BJ (cell line): ENCODE data around the gene MPZL3. TPM values are rescaled to one million over a fixed set of nuclear protein-coding genes. Genes with fewer than 3 reads are reported as not detected.

ENCODE experiments used
- CTCF ChIA-PET: fragments of 350-600 bp; formaldehyde crosslinking; extraction: SDS; loops from one replicate; lab custom pipeline; 2021; ENCODE audit warnings: antibody characterized with exemption, inconsistent platforms; lab: Yijun Ruan, JAX
- POLR2A ChIA-PET: fragments of 300-600 bp; sonication (Branson Sonifier 250); formaldehyde crosslinking; extraction: SDS; loops from one replicate; lab custom pipeline; 2021; ENCODE audit warnings: antibody characterized with exemption; lab: Charles Lee
- DNase-seq: peaks from one replicate; pipeline ENCODE4 v3.0.0-alpha.2; 2011; ENCODE audit warnings: low read depth
- H3K27me3 ChIP-seq: 2 replicates; pipeline ENCODE4 v1.6.0; 2011; ENCODE audit warnings: low read length; ENCODE audit not compliant: control insufficient read depth, insufficient read depth
- H3K36me3 ChIP-seq: 2 replicates; pipeline ENCODE4 v1.5.1; 2011; ENCODE audit warnings: low read length; ENCODE audit not compliant: control insufficient read depth, insufficient read depth
- H3K4me3 ChIP-seq: 2 replicates; pipeline ENCODE4 v1.5.1; 2011; ENCODE audit warnings: low read depth, mild to moderate bottlenecking, control low read depth, low read length
- CTCF ChIP-seq: IDR thresholded peaks from 2 replicates; pipeline ENCODE4 v1.5.1; 2011; ENCODE audit warnings: low read depth, mild to moderate bottlenecking, control low read depth, inconsistent platforms, low read length, moderate library complexity; ENCODE audit not compliant: insufficient read depth
- polyA minus RNA-seq: library from RNA; depleted of rRNA, polyadenylated mRNA; stranded (reverse); fragments of >200 nt; gene quantifications from 2 replicates; pipeline ENCODE4 v1.2.3, GENCODE V29; 2011; rRNA and poly(A)+ RNA removed
- polyA plus RNA-seq: library from polyadenylated mRNA; depleted of rRNA; stranded (reverse); fragments of >200 nt; gene quantifications from 2 replicates; pipeline ENCODE4 v1.2.3, GENCODE V29; 2011; rRNA removed

Gene MPZL3
- 0.39 and 0.53 TPM in 2 replicates for polyA plus RNA-seq
- 0.28 and 1.2 TPM in 2 replicates for polyA minus RNA-seq

GRCh38 chr11:118251858-118252652 lies at the start of gene MPZL3:
Gene MPZL3 (minus strand): TSS chr11:118252365. CDS start chr11:118252294, 71 bp downstream.
- H3K4me3 ChIP-seq: peak within 1 kb of the TSS; percentile 80
- POLR2A ChIA-PET: no interaction called here
- no peaks in the 10 kb centered on the region for H3K36me3 ChIP-seq
- DNase-seq: no peak
- H3K27me3 ChIP-seq: peaks cover 2% of the 10 kb centered on the region
- TF ChIP-seq CTCF: no peak
- CTCF ChIA-PET: interaction anchor here (1.2 kb wide), 1 partner anchor 13 kb away, joined by 4 read pairs; no protein-coding TSS in a partner anchor

GRCh38 chr11:118301600-118302195 lies 49.5 kb upstream of the MPZL3 start:
- Histone ChIP-seq H3K4me3 (no peak overlapping the region), H3K27me3 (peaks cover 6% of the 10 kb centered on the region), H3K36me3 (no peaks in the 10 kb centered on the region)
- CTCF ChIA-PET: no interaction called here
- no peak for DNase-seq
- TF ChIP-seq CTCF: no peak
- POLR2A ChIA-PET: no interaction called here

- ChIA-PET CTCF (interaction anchor here (0.7 to 1.7 kb wide), 10 partner anchors 8 to 97 kb away, joined by 3 to 8 read pairs (median 4); no protein-coding TSS in a partner anchor), POLR2A (no interaction called here)
- Histone ChIP-seq H3K27me3 (peaks cover 8% of the 10 kb centered on the region), H3K36me3 (no peaks in the 10 kb centered on the region), H3K4me3 (no peak overlapping the region)
- DNase-seq: no peak
- peak; percentile 57 for TF ChIP-seq CTCF
Measured at GRCh38 chr11:118295815-118296454, 43.8 kb upstream of the MPZL3 start.

GRCh38 chr11:118295199-118295598 lies 43.0 kb upstream of the MPZL3 start:
- DNase-seq: no peak
- no peak overlapping the region for H3K4me3 ChIP-seq
- ChIA-PET POLR2A (no interaction called here), CTCF (interaction anchor here (0.7 to 1.7 kb wide), 9 partner anchors 7 to 97 kb away, joined by 3 to 8 read pairs (median 4); no protein-coding TSS in a partner anchor)
- peaks cover 8% of the 10 kb centered on the region for H3K27me3 ChIP-seq
- no peak for TF ChIP-seq CTCF
- no peaks in the 10 kb centered on the region for H3K36me3 ChIP-seq

GRCh38 chr11:118294053-118294452 lies 41.9 kb upstream of the MPZL3 start:
- ChIA-PET POLR2A (no interaction called here), CTCF (no interaction called here)
- H3K27me3 ChIP-seq: peaks cover 3% of the 10 kb centered on the region
- no peak overlapping the region for H3K4me3 ChIP-seq
- no peaks in the 10 kb centered on the region for H3K36me3 ChIP-seq
- TF ChIP-seq CTCF: no peak
- no peak for DNase-seq
